ENCODE data around the gene FNDC1.

DNA sequence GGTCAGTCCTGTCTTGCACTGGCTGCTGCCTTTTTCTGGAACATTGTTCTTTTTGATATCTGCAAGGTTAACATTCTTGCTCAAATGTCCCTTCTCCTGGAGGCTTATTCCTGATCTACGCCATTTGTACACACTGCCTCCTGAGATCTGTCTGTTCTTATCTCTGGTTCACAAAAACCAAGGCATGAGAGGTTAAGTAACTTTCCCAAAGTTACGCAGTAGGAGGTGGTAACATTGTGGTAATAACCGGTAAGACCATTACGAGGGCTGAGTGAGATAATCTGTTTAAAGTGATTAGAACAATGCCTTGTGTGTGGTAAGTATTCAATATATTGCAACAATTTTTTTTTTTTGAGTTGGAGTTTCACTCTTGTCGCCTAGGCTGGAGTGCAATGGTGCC lies 132.1 kb downstream of the FNDC1 start:
- TF ChIP-seq, protein P1, sequence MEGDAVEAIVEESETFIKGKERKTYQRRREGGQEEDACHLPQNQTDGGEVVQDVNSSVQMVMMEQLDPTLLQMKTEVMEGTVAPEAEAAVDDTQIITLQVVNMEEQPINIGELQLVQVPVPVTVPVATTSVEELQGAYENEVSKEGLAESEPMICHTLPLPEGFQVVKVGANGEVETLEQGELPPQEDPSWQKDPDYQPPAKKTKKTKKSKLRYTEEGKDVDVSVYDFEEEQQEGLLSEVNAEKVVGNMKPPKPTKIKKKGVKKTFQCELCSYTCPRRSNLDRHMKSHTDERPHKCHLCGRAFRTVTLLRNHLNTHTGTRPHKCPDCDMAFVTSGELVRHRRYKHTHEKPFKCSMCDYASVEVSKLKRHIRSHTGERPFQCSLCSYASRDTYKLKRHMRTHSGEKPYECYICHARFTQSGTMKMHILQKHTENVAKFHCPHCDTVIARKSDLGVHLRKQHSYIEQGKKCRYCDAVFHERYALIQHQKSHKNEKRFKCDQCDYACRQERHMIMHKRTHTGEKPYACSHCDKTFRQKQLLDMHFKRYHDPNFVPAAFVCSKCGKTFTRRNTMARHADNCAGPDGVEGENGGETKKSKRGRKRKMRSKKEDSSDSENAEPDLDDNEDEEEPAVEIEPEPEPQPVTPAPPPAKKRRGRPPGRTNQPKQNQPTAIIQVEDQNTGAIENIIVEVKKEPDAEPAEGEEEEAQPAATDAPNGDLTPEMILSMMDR (IDR thresholded peaks at IDR 0.05), result no peak
- no peak for TF ChIP-seq ZFX (IDR thresholded peaks at IDR 0.05; ENCODE audit: borderline replicate concordance)
